GM18505 (cell line): Measurements from ENCODE around the gene ZCCHC2.
A peak's percentile ranks its signal among the peaks of the same experiment; 100 is the strongest.

ENCODE experiments used
- ATAC-seq: cut with Tn5 transposase; IDR thresholded peaks from one replicate; pipeline ENCODE4 v1.9.1; 2021; ENCODE audit not compliant: unreplicated experiment
- POLR2A ChIP-seq: IDR thresholded peaks from 4 replicates; pipeline ENCODE4 v1.6.1; 2011; ENCODE audit warnings: borderline replicate concordance; ENCODE audit not compliant: insufficient read depth, insufficient read length; ENCODE audit errors: extremely low read depth

ZCCHC2 gene

DNA sequence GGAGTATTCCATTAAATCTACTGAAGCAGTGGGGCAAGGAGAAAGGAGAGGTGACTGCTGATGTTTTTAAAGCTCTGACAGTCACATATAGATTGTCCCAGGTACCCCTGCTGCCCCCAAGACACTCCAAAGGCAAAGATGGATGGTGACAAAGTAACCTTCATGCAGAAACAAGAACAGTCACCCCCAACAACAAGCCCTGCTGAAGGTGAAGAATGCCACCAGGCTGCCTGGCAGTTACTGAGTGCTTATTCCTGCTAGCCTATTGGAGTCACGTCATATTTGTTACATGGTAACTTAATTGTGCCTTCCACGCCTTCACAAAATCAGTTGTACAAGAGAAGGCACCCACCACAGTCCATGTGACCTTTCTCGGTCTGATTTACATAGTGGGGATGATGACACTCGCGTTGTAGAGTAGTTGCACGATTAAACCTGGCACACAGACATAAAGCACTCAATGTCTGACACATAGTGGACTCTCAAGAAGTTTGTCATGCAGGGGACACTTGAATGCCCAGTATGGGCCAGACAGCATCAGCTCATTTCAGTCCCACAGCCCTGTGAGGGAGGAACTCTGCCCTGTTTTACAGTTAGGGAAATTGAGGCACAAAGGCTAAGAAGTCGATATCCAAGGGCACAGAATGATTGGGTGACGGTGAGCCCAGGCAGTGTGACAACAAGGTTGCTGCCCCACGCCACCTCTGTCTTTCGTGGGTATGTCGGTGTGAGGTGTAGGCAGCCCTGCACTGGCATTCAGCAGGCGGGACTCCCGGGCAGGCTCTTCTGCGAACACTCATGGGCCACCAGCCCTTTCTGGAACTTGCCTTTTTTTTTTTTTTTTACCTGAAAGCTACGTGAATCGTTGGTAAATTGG lies 62.7 kb downstream of the ZCCHC2 start:
- TF ChIP-seq POLR2A = no peak
- peak; percentile 22 for ATAC-seq

DNA sequence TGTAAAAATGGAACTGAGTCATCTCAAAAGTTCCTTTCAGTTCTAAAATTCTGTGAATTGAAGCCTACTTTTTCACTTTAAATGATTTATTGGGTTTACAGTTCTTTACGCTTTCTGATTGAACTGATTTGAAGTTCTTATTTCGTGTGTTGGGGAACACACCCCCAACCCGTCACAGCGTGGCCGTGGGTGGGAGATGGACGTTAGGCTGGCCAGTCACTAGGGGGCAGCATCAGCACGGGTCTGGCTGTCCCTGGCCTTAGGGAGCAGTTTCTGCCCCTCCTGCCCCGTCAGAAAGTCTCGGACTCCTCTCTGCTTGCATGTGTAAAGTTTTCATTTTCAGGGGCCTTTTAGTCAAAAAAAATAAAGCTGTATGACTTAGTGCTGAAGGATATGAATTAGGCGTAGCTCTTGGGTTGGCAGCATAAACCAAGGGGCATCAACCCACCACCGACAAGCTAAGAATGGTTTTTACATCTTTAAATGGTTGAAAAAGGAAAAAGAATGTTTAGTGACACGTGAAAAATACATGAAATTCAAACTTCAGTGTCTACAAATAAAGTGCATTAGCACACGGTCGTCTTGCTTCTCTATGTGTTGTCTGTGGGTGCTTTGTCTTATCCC lies 63.4 kb downstream of the ZCCHC2 start:
- no peak for TF ChIP-seq POLR2A
- peak; percentile 63 for ATAC-seq

DNA sequence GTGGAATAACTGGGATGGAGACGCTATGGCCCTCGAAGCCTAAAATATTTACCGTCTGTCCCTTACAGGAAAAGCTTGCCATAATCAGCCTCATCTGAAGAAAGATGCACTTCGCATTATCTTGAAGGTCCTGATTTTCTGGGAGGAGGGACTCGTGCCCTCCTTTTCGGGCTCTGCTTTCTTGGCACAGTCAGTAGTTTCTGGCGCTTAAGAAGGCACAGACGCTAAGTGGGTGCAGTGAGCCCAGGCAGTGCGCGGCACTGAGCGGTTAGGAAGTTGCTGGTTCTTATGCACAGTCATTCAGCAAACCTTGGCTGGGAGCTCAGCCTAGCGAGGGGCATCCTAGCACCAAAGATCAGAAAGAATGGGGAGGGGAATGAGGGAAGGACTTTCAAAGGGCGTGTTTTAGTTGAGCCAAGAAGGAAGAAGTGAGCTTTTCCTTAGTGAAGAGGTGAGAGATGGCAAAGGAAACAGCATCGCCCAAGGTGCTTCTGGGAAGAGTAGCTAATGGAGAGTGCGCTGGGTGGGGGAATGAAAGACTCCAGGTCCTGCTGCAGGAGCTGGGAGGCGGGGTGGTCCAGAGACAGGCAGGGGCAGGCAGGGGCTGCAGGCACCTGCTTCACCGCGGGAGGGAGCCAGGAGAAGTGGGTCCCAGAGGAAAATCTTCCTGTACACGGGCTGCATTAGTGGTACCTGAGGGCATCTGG lies 64.1 kb downstream of the ZCCHC2 start:
- no peak for TF ChIP-seq POLR2A
- ATAC-seq = no peak

GRCh38 chr18:62587689-62588088 lies 64.9 kb downstream of the ZCCHC2 start:
- no peak for ATAC-seq
- no peak for TF ChIP-seq POLR2A

DNA sequence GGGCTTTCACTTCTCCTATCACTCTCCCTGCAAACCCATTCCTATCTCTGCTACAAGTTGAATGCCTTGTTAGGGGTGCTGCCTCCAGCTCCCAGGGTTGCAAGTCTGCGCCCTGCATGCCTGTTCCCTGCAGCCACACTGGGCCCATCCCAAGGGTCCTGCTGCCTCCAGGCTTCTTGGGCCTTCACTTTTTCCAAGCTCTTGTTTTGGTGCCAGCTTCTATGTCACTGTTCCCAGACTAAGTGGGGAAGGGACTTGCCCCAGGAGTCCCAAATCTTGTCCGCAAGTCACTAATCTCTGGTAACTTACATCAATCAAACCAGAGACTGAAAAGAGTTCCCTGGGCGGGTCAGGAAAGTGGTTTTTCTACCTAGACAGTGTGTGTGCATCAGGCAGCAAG lies 65.4 kb downstream of the ZCCHC2 start:
- ATAC-seq = no peak
- no peak for TF ChIP-seq POLR2A

GRCh38 chr18:62590799-62591590 lies 68.2 kb downstream of the ZCCHC2 start:
- no peak for ATAC-seq
- no peak for TF ChIP-seq POLR2A

- ATAC-seq = no peak
- TF ChIP-seq POLR2A = no peak
Observed at GRCh38 chr18:62596145-62597005, 73.5 kb downstream of the ZCCHC2 start.

GRCh38 chr18:62601871-62602270 lies 79.0 kb downstream of the ZCCHC2 start:
- no peak for TF ChIP-seq POLR2A
- ATAC-seq = no peak

DNA sequence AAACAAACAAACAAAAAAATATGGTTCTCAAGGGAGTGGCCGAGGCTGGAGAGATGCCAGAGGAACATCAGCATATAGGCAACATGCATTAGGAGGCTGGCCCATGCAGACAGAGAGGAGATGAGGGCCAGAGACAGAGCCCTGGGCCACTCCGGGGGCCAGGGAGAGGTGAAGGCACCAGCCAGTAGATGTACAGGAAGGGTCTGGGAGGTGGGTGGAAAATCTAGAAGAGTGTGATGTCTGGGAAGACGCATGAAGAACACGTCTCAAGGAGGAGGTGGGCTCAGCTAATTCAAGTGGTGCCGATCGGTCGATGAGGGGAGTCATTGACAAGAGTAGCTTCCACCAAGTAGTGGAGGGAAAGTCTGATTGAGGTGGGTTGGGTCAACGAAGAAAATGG lies 79.9 kb downstream of the ZCCHC2 start:
- no peak for TF ChIP-seq POLR2A
- no peak for ATAC-seq

GRCh38 chr18:62603211-62603610 lies 80.4 kb downstream of the ZCCHC2 start:
- no peak for ATAC-seq
- no peak for TF ChIP-seq POLR2A

DNA sequence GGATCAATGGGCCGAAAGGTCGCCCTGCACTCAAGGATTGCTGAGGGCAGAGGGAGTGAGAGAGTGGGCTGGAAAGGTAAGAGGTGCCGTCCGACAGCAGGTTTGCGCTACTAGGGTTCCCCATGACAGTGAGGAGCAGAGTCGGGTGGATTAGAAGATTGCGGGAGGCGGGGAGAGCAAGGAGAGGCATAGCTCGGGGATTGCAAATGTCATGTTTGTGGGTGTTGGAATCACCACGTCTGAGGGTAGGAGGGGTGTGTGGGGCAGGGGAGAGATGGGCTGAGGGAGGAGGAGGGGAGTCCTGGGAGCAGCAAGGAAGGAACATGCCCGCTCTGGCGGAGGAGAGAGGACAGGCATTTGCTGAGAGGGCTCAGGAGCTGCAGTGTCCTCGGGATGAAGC lies 81.2 kb downstream of the ZCCHC2 start:
- TF ChIP-seq POLR2A = no peak
- no peak for ATAC-seq

- ATAC-seq = no peak
- no peak for TF ChIP-seq POLR2A
Observed at GRCh38 chr18:62605685-62606084, 82.9 kb downstream of the ZCCHC2 start.
